NCI-H460 (cell line): ENCODE data around the gene TPGS2. TPM values are rescaled to one million over a fixed set of nuclear protein-coding genes. Genes with fewer than 3 reads are reported as not detected.
"Not testable (repeated sequence)": the region's sequence is repeated elsewhere in the genome, so short reads cannot be mapped to it uniquely, and the experiment has no call there.

ENCODE experiments used
- DNase-seq: peaks from one replicate; pipeline ENCODE4 v3.0.0-alpha.2; 2016; ENCODE audit warnings: low read depth; ENCODE audit errors: extremely low read depth
- total RNA-seq: library from RNA; depleted of rRNA; stranded (reverse); fragments of >200 nt; shearing (Covaris generic); gene quantifications from 2 replicates; pipeline ENCODE4 v1.2.3, GENCODE V29; 2014

The TPGS2 gene
- total RNA-seq, 1 experiment from 2014 or later: 80.0 TPM

DNA sequence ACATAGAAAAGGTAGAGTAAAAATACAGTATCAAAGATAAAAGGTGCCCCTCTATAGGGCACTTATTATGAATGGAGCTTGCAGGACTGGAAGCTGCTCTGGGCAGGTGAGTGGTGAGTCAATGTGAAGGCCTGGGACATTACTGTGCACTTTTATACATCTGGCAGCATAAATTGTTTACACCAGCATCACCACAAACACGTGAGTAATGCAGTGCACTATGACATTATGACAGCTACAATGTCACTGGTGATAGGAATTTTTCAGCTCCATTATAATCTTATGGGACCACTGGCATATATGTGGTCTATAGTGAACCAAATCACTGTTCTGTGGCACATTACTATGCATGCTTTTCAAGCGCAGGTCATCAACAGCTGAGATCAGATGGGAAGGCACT lies 48.1 kb downstream of the TPGS2 start:
- no peak for DNase-seq

GRCh38 chr18:36777566-36777965 lies 51.2 kb downstream of the TPGS2 start:
- DNase-seq: no peak

GRCh38 chr18:36776650-36777049 lies 52.2 kb downstream of the TPGS2 start:
- no peak for DNase-seq

GRCh38 chr18:36775396-36775795 lies 53.4 kb downstream of the TPGS2 start:
- no peak for DNase-seq

GRCh38 chr18:36772241-36772723 lies 56.5 kb downstream of the TPGS2 start:
- no peak for DNase-seq

- DNase-seq: no peak
Observed at GRCh38 chr18:36771245-36771644, 57.6 kb downstream of the TPGS2 start.

DNA sequence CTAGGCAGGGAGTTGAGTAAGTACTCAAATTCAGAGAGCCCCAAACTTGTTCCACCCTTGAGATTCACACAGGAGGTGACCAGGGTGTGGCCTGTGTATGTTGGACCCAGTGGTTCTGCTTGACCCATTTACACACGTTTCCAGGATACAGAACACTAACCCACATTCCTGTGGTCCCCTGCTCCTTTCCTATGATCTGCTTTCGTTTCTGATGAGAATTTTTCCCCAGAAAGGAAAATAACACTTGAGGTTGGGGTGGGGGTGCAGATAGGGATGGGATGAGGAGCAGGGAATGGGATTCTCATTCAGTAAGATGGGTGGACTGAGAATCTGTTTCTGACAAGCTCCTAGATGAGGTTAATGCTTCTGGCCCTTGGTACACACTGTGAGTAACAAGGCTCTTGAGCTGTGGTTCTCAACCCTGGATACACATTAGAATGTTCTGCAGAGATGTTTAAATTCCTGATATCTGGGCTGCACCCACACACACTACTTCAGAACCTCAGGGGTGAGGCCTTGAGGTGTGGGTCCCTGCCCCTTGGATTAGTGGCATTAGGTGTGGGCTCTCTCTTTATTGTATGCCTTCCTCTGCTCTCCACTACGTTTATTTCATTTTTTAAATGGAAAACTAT lies 58.4 kb downstream of the TPGS2 start:
- no peak for DNase-seq

GRCh38 chr18:36769611-36770314 lies 59.0 kb downstream of the TPGS2 start:
- DNase-seq: peak; percentile 42

DNA sequence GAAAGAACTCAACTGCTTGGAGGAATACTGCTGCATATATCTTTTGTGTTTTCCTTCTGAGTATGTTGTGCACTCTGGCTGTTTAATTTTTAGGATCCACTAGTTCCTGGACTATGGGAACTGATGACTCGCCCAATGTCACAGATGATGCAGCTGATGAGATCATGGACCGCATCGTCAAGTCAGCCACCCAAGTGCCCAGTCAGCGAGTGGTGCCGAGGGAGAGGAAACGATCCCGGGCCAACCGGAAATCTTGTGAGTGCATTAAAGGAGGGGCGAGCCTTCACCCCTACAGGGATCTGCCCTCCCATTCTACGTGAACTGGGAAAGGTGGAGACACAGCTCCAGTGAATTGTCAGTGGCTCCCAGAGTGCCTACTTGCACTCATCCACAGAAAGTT lies 59.6 kb downstream of the TPGS2 start:
- DNase-seq: no peak

GRCh38 chr18:36766836-36767235 lies 62.0 kb downstream of the TPGS2 start:
- DNase-seq: no peak

- DNase-seq: not testable (repeated sequence)
Observed at GRCh38 chr18:36762965-36763364, 65.8 kb downstream of the TPGS2 start.

GRCh38 chr18:36762074-36762473 lies 66.7 kb downstream of the TPGS2 start:
- DNase-seq: no peak

DNA sequence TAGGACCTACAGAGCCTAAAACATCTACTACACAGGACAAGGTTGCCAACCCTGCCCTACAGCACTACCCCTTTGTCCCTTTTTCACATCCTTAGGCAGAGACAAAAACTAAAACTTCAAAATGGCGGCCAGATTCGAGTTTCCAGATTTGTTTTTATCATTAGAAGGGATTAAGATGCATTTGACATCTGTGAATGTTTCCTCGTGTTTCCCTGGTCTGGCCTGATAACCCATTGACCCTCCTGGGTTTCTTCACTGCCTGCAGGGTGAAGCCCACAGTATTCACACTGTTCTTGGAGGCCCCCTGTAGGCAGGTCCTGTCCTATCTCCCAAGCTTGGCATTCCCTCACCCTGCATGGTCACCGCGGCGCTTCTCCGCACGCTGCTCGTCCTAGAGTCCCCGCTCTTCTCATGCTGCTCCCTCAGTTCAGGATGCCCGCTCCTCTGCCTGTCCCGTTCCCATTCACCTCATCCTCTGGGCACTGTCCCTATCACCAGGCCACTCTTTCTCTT lies 67.6 kb downstream of the TPGS2 start:
- DNase-seq: no peak

GRCh38 chr18:36760598-36760997 lies 68.2 kb downstream of the TPGS2 start:
- DNase-seq: no peak

DNA sequence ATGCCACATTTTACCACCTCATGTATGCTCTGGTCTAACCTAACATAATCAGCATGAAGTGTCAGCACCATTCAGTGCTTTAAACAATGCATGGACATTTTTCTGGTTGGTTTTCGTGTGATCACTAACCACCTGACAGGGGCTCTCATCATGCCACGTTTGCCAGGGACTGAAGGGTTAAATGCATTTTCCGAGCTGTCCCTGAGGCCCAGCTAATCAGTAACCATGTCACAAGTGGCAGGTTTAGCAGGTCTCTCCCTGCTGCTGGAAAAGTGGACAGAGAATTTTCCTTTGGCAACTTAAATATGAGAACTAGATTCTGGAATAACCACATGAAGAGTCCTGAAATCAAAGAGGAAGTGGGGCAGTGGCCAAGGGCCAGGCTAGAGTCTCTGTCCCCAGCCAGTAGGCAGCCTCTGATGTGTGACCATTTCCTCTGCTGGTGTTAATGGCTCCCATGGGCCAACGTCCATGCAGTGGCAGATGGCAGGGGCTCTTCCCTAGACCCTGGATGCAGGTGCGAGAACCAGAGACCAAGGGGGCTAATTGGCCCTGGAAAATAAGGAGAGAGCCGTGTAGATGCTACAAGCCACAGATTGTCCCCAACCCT lies 69.5 kb downstream of the TPGS2 start:
- no peak for DNase-seq

GRCh38 chr18:36758623-36759022 lies 70.2 kb downstream of the TPGS2 start:
- no peak for DNase-seq

- no peak for DNase-seq
Observed at GRCh38 chr18:36757991-36758390, 70.8 kb downstream of the TPGS2 start.

GRCh38 chr18:36757081-36757480 lies 71.7 kb downstream of the TPGS2 start:
- DNase-seq: peak; percentile 56

DNA sequence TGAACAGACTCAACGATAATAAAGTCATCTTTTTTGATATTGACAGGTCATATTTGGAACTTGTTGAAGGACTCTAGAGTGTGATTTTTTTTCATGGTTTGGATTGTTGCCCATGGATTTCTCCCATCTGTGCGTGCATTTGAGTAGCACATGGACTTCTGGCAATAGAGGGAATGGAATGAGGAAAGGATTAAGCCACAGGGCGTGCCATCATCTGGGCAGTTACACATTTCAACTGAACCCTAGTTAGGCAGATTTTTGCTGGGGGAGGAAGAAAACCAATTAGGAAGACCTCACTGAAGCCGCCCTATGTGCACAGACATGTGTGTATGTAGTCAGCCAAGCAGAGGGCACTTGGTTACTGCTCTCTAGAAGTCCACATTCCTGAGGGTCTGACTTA lies 72.6 kb downstream of the TPGS2 start:
- no peak for DNase-seq

- DNase-seq: no peak
Observed at GRCh38 chr18:36752929-36753865, 75.6 kb downstream of the TPGS2 start.
